Gastrocnemius medialis (tissue), 4 donors: Measurements from ENCODE around the gene LDLRAD3. TPM values are rescaled to one million over a fixed set of nuclear protein-coding genes. Genes with fewer than 3 reads are reported as not detected.

Experiments
- ATAC-seq, 2 donors: fragments of 150-250 bp; one replicate each; pipeline ENCODE4 v1.9.1; 2016
- DNase-seq, 2 donors: peaks; one replicate each; pipeline ENCODE4 v3.0.0-alpha.2; 2019
- H3K27ac ChIP-seq, 4 donors: fragments of 200-600 bp; sonication (generic); 1 replicate in 1 of 4; 2 replicates in 3 of 4; pipeline ENCODE4 v1.5.1; 2016 to 2018; ENCODE audit warnings: mild to moderate bottlenecking in 2 of 4, moderate library complexity in 1 of 4
- H3K27me3 ChIP-seq, 3 donors: fragments of 200-600 bp; sonication (generic) in 2 of 3; 1 replicate in 1 of 3; 2 replicates in 2 of 3; pipeline versions ENCODE4 v1.5.1 to v1.6.0; 2016 to 2019; ENCODE audit warnings: mild to moderate bottlenecking in 1 of 3, moderate library complexity in 1 of 3
- H3K36me3 ChIP-seq, 2 donors: fragments of 200-600 bp; sonication (generic) in 1 of 2; one replicate each; pipeline ENCODE4 v1.5.1; 2017 to 2018
- H3K4me1 ChIP-seq, 2 donors: fragments of 200-600 bp; sonication (generic) in 1 of 2; one replicate each; pipeline ENCODE4 v1.5.1; 2016 to 2017; ENCODE audit warnings: mild to moderate bottlenecking in 2 of 2
- H3K4me3 ChIP-seq, 4 donors: fragments of 200-600 bp; sonication (generic) in 3 of 4; 1 replicate in 1 of 4; 2 replicates in 3 of 4; pipeline ENCODE4 v1.5.1; 2016 to 2019; ENCODE audit warnings: mild to moderate bottlenecking in 2 of 4
- H3K9me3 ChIP-seq, 3 donors: fragments of 200-600 bp; sonication (generic) in 2 of 3; 1 replicate in 1 of 3; 2 replicates in 2 of 3; pipeline ENCODE4 v1.5.1; 2016 to 2019
- POLR2A ChIP-seq, 2 donors: fragments of 450-650 bp; IDR thresholded peaks; one replicate each; pipeline ENCODE4 v1.6.1; 2017; ENCODE audit warnings: antibody characterized with exemption in 2 of 2, mild to moderate bottlenecking in 2 of 2, moderate library complexity in 2 of 2
- in situ Hi-C, 4 donors: fragments of 200-750 bp; cut with MboI; loops; one replicate each; pipeline versions ENCODE4 v1.15.0 to v1.8.0; 2017; ENCODE audit warnings: low sequenced_read_pairs in 4 of 4
- intact Hi-C: fragments of 100-400 bp; cut with DNase I; formaldehyde crosslinking; loops from one replicate; pipeline ENCODE4 v1.15.1; 2023; ENCODE audit warnings: low total_unique reads
- total RNA-seq, 4 donors: library from RNA; depleted of rRNA; stranded (reverse); fragments of >200 nt; gene quantifications; one replicate each; pipeline versions ENCODE4 v1.1.0 to v1.2.3, GENCODE V29; 2016
- TF ChIP-seq, protein P1 (sequence below), 5 experiments: fragments of 450-650 bp in 3 of 5; fragments of 200-600 bp in 2 of 5; sonication (generic) in 2 of 5; IDR thresholded peaks in 4 of 5; conservative IDR thresholded peaks in 1 of 5; 1 replicate in 4 of 5; 2 replicates in 1 of 5; pipeline ENCODE4 v1.5.1; 2016 to 2019; ENCODE audit warnings: antibody characterized with exemption in 5 of 5, mild to moderate bottlenecking in 3 of 5, moderate library complexity in 3 of 5

The LDLRAD3 gene
- total RNA-seq, 4 donors from 2014 or later: 6.1 to 12.8 (median 11.8) TPM

DNA sequence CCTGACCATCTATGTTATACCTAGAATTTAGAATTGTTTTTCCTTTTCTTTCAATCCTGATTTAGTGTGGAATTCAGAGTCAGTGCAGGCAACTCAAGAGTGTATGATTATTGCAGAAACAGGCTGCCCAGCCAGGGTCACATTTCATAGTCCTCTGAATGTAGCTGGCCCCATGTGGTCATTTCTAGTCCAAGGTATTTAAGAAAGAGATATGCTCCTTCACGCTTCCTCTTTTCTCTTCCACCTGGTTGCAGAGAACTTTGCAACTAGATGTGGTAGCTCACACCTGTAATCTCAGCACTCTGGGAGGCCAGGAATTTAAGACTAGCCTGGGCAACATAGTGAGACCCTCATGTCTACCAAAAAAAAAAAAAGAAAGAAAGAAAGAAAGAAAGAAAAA, 27.6 kb upstream of the LDLRAD3 start:
- in situ Hi-C loops: no loop called here
- H3K4me1 ChIP-seq: peaks cover 3 to 33% of the 10 kb centered on the region in 2 donors
- no peak overlapping the region for H3K4me3 ChIP-seq
- intact Hi-C loops: no loop called here
- H3K36me3 ChIP-seq: no peaks in the 10 kb centered on the region
- ATAC-seq (peak in 1 of 2 donors; percentile 61), DNase-seq (peak in 1 of 2 donors; percentile 18)
- H3K27ac ChIP-seq: no peak overlapping the region
- TF ChIP-seq, protein P1, sequence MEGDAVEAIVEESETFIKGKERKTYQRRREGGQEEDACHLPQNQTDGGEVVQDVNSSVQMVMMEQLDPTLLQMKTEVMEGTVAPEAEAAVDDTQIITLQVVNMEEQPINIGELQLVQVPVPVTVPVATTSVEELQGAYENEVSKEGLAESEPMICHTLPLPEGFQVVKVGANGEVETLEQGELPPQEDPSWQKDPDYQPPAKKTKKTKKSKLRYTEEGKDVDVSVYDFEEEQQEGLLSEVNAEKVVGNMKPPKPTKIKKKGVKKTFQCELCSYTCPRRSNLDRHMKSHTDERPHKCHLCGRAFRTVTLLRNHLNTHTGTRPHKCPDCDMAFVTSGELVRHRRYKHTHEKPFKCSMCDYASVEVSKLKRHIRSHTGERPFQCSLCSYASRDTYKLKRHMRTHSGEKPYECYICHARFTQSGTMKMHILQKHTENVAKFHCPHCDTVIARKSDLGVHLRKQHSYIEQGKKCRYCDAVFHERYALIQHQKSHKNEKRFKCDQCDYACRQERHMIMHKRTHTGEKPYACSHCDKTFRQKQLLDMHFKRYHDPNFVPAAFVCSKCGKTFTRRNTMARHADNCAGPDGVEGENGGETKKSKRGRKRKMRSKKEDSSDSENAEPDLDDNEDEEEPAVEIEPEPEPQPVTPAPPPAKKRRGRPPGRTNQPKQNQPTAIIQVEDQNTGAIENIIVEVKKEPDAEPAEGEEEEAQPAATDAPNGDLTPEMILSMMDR (IDR thresholded peaks at IDR 0.05 in 4 of 5, conservative IDR thresholded peaks at IDR 0.05 in 1 of 5): no peak
- TF ChIP-seq POLR2A (IDR thresholded peaks at IDR 0.05): no peak
- H3K27me3 ChIP-seq: no peaks in the 10 kb centered on the region
- H3K9me3 ChIP-seq: no peaks in the 10 kb centered on the region

DNA sequence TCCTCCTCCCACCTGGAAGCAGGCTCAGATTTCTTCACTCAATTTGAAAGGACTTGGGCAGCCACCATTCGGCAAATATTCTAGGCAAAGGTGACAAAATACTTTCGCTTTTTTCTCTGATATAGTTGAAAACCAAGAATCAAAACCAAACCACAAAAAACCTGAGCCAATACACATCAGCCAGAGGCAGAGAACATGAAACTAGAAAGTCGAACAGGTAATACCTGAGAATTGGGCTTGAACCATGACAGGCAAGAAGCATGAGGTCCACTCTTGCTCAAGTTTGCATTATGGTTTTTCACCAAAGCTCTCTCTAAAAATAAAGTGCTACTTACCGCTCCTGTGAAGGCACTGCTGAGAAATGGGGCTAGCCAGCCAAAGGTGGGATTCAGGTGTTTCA, 26.2 kb upstream of the LDLRAD3 start:
- no peak for TF ChIP-seq POLR2A (IDR thresholded peaks at IDR 0.05)
- TF ChIP-seq, protein P1 (IDR thresholded peaks at IDR 0.05 in 4 of 5, conservative IDR thresholded peaks at IDR 0.05 in 1 of 5): no peak
- no peaks in the 10 kb centered on the region for H3K9me3 ChIP-seq
- ATAC-seq (no peak), DNase-seq (no peak)
- no peaks in the 10 kb centered on the region for H3K36me3 ChIP-seq
- H3K27me3 ChIP-seq: no peaks in the 10 kb centered on the region
- H3K4me1 ChIP-seq: peaks cover 0 to 23% of the 10 kb centered on the region in 2 donors
- intact Hi-C loops (no loop called here), in situ Hi-C loops (no loop called here)
- H3K4me3 ChIP-seq: no peak overlapping the region
- H3K27ac ChIP-seq: no peak overlapping the region

DNA sequence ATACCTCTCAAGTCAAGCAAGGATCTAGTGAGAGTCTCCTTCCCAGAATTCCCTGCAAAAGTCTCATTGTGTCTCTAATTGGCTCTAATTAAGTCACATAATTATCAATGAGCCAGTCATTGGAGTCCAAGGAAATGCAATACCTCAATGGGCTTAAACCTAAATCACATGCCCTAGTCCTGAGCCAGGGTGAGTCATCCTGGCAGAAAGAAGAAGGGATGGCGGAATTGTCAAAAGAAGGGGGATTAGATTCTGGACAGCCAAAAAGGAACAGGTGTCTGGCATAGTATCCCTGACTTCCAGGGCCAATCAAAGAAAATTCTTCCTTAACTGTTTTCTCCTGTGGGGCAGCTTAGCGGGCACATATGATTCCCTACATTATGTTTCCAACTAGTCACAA, 25.1 kb upstream of the LDLRAD3 start:
- ATAC-seq (peak; percentile 40 to 49), DNase-seq (no peak)
- H3K27ac ChIP-seq: no peak overlapping the region
- no peak overlapping the region for H3K4me3 ChIP-seq
- H3K9me3 ChIP-seq: no peaks in the 10 kb centered on the region
- TF ChIP-seq, protein P1 (IDR thresholded peaks at IDR 0.05 in 4 of 5, conservative IDR thresholded peaks at IDR 0.05 in 1 of 5): no peak
- no peak for TF ChIP-seq POLR2A (IDR thresholded peaks at IDR 0.05)
- H3K36me3 ChIP-seq: no peaks in the 10 kb centered on the region
- H3K27me3 ChIP-seq: no peaks in the 10 kb centered on the region
- H3K4me1 ChIP-seq: peaks cover 0 to 19% of the 10 kb centered on the region in 2 donors
- in situ Hi-C loops: no loop called here
- intact Hi-C loops: no loop called here

DNA sequence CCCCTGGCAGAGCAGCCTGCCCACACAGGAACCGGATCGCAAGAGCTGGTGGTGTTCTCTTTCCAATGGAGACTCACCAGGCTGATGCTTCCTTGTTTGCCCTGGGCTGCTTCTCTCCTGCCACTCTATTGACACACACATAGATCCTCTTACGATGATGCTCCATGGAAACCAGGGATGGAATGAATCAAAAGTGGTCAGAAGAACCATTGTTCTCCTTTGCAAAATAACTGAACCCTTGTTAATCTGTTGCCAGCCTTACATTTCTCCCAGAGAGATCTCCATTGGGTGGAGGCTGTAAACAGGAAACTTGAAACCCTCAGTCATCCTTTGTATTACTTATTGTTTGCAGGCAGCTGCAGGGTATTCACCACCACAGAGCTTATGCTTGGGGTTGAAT, 24.6 kb upstream of the LDLRAD3 start:
- DNase-seq: no peak
- Histone ChIP-seq H3K4me1 (peaks cover 0 to 19% of the 10 kb centered on the region in 2 donors), H3K4me3 (no peak overlapping the region), H3K27me3 (no peaks in the 10 kb centered on the region), H3K36me3 (no peaks in the 10 kb centered on the region), H3K27ac (no peak overlapping the region), H3K9me3 (no peaks in the 10 kb centered on the region)
- intact Hi-C loops: no loop called here
- peak in 1 of 2 donors; percentile 20 for ATAC-seq
- TF ChIP-seq, protein P1 (IDR thresholded peaks at IDR 0.05 in 4 of 5, conservative IDR thresholded peaks at IDR 0.05 in 1 of 5): no peak
- no peak for TF ChIP-seq POLR2A (IDR thresholded peaks at IDR 0.05)
- in situ Hi-C loops: no loop called here

DNA sequence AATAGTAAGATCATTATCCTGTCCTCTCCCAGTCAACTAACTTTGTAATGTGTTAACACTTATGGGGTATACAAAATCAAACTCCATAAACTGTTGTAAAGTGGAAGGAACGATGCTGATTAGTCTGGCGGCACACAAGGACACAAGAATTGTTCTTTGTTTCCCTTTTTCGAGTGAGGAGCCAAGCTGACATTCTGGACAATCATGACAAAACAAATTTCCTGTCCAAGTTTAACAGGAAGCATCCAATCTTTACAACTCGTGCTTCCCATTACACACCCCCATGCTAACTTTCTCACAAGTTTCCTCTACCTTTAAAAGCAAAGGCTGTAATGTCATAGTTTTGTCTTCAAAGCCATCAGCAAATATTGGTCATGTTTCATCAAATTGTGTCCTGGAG, 20.4 kb upstream of the LDLRAD3 start:
- in situ Hi-C loops (no loop called here), intact Hi-C loops (no loop called here)
- no peaks in the 10 kb centered on the region for H3K9me3 ChIP-seq
- H3K27me3 ChIP-seq: no peaks in the 10 kb centered on the region
- H3K27ac ChIP-seq: no peak overlapping the region
- H3K4me1 ChIP-seq: peaks cover 9 to 24% of the 10 kb centered on the region in 2 donors
- H3K36me3 ChIP-seq: no peaks in the 10 kb centered on the region
- no peak overlapping the region for H3K4me3 ChIP-seq
- no peak for ATAC-seq
- TF ChIP-seq, protein P1 (IDR thresholded peaks at IDR 0.05 in 4 of 5, conservative IDR thresholded peaks at IDR 0.05 in 1 of 5): no peak
- TF ChIP-seq POLR2A (IDR thresholded peaks at IDR 0.05): no peak
- no peak for DNase-seq
